H1 (cell line): ENCODE measurements around the gene KRTAP5-6. TPM values are rescaled to one million over a fixed set of nuclear protein-coding genes. Genes with fewer than 3 reads are reported as not detected.

Source experiments
- CTCF ChIA-PET: fragments of 300-600 bp; sonication (Branson Sonifier 250); formaldehyde crosslinking; loops from one replicate; lab custom pipeline; 2021; ENCODE audit not compliant: partially characterized antibody; lab: Charles Lee
- POLR2A ChIA-PET: fragments of 300-600 bp; sonication (Branson Sonifier 250); formaldehyde crosslinking; loops from one replicate; lab custom pipeline; 2021; ENCODE audit warnings: inconsistent platforms; ENCODE audit not compliant: partially characterized antibody; lab: Charles Lee
- DNase-seq, 2 experiments: peaks; one replicate each; pipeline versions ENCODE4 v3.0.0 to v3.0.0-alpha.2; 2010 to 2022; ENCODE audit warnings: low spot score in 2 of 2, low read depth in 1 of 2, mixed read lengths in 1 of 2
- FAIRE-seq: peaks from 2 replicates; lab custom pipeline; 2011; peaks lifted over from hg19 to GRCh38; lab: Jason Lieb, UNC
- H2AFZ ChIP-seq: 2 replicates; pipeline ENCODE4 v1.8.1; 2012; ENCODE audit warnings: low read length, inconsistent platforms
- H2AK5ac ChIP-seq: 2 replicates; pipeline ENCODE4 v1.6.1; 2013; ENCODE audit warnings: low read depth, low read length
- H2BK120ac ChIP-seq: replicated peaks from 2 replicates; pipeline ENCODE3; 2013; ENCODE audit warnings: low read depth, low read length, inconsistent platforms
- H2BK12ac ChIP-seq: 2 replicates; pipeline ENCODE4 v1.6.1; 2013; ENCODE audit warnings: low read depth, low read length
- H2BK15ac ChIP-seq: 2 replicates; pipeline ENCODE4 v1.6.1; 2013; ENCODE audit warnings: low read length
- H2BK20ac ChIP-seq: 2 replicates; pipeline ENCODE4 v1.6.1; 2013; ENCODE audit warnings: low read length
- H2BK5ac ChIP-seq: 2 replicates; pipeline ENCODE4 v1.6.1; 2013; ENCODE audit warnings: low read depth, low read length
- H3K14ac ChIP-seq: 2 replicates; pipeline ENCODE4 v1.6.1; 2013; ENCODE audit warnings: inconsistent platforms; ENCODE audit not compliant: insufficient read length
- H3K18ac ChIP-seq: 2 replicates; pipeline ENCODE4 v1.6.1; 2013; ENCODE audit warnings: low read length; ENCODE audit errors: extremely low read depth
- H3K23ac ChIP-seq: 2 replicates; pipeline ENCODE4 v1.6.1; 2013; ENCODE audit warnings: inconsistent platforms; ENCODE audit not compliant: insufficient read length
- H3K23me2 ChIP-seq: 2 replicates; pipeline ENCODE4 v1.6.1; 2013; ENCODE audit warnings: low read depth, low read length
- H3K27ac ChIP-seq: 2 replicates; pipeline ENCODE4 v1.6.1; 2011; ENCODE audit warnings: low read depth, low read length, inconsistent platforms
- H3K27me3 ChIP-seq, 4 experiments: replicated peaks in 1 of 4; 1 replicate in 1 of 4; 2 replicates in 3 of 4; pipeline versions ENCODE4 v1.6.1 to v1.8.1; 2011 to 2013; ENCODE audit warnings: low read length in 3 of 4, mild to moderate bottlenecking in 3 of 4, inconsistent platforms in 2 of 4, mixed read lengths in 2 of 4, moderate library complexity in 1 of 4; ENCODE audit not compliant: control insufficient read depth in 3 of 4, insufficient read depth in 3 of 4; ENCODE audit errors: extremely low read depth in 1 of 4
- H3K36me3 ChIP-seq, 4 experiments: 2 replicates each; pipeline versions ENCODE4 v1.6.1 to v1.8.1; 2011 to 2013; ENCODE audit warnings: mild to moderate bottlenecking in 4 of 4, low read length in 3 of 4, moderate library complexity in 2 of 4, control low read depth in 1 of 4, inconsistent platforms in 1 of 4; ENCODE audit not compliant: insufficient read depth in 4 of 4, control insufficient read depth in 2 of 4
- H3K4ac ChIP-seq: replicated peaks from 2 replicates; pipeline ENCODE3; 2013; ENCODE audit warnings: low read length, low read depth, mixed read lengths, inconsistent platforms; ENCODE audit not compliant: insufficient read length
- H3K4me1 ChIP-seq, 4 experiments: replicated peaks in 1 of 4; 1 replicate in 1 of 4; 2 replicates in 3 of 4; pipeline versions ENCODE4 v1.6.1 to v1.8.1; 2011 to 2013; ENCODE audit warnings: low read length in 3 of 4, inconsistent platforms in 2 of 4, mixed read lengths in 1 of 4; ENCODE audit not compliant: insufficient read depth in 4 of 4, control insufficient read depth in 3 of 4
- H3K4me2 ChIP-seq, 2 experiments: 2 replicates each; pipeline versions ENCODE4 v1.6.1 to v1.8.1; 2011 to 2013; ENCODE audit warnings: low read depth in 2 of 2, low read length in 2 of 2, control low read depth in 1 of 2, inconsistent platforms in 1 of 2, mild to moderate bottlenecking in 1 of 2; ENCODE audit not compliant: insufficient read depth in 1 of 2
- H3K4me3 ChIP-seq, 4 experiments: fragments of 200-600, 300-600 bp in 1 of 4; sonication (generic), shearing (Covaris generic), sonication (Bioruptor Twin) in 1 of 4; 2 replicates each; pipeline versions ENCODE4 v1.5.1 to v1.8.1; 2011 to 2016; ENCODE audit warnings: low read length in 4 of 4, low read depth in 3 of 4, control low read depth in 2 of 4, inconsistent platforms in 2 of 4, mild to moderate bottlenecking in 2 of 4, mixed read lengths in 1 of 4, moderate library complexity in 1 of 4; ENCODE audit not compliant: insufficient read depth in 2 of 4; ENCODE audit errors: extremely low read depth in 1 of 4
- H3K56ac ChIP-seq: replicated peaks from 2 replicates; pipeline ENCODE3; 2013; ENCODE audit warnings: low read depth, mild to moderate bottlenecking, mixed read lengths, low read length, inconsistent platforms; ENCODE audit not compliant: insufficient read length
- H3K79me1 ChIP-seq: 2 replicates; pipeline ENCODE4 v1.6.1; 2013; ENCODE audit warnings: low read depth, low read length, control low read depth
- H3K79me2 ChIP-seq, 2 experiments: 2 replicates each; pipeline versions ENCODE4 v1.6.1 to v1.8.1; 2012 to 2013; ENCODE audit warnings: low read length in 2 of 2, mild to moderate bottlenecking in 2 of 2, inconsistent platforms in 1 of 2; ENCODE audit not compliant: insufficient read depth in 2 of 2, control insufficient read depth in 1 of 2
- H3K9ac ChIP-seq, 4 experiments: replicated peaks in 1 of 4; 1 replicate in 1 of 4; 2 replicates in 3 of 4; pipeline versions ENCODE4 v1.6.1 to v1.8.1; 2011 to 2013; ENCODE audit warnings: low read depth in 3 of 4, low read length in 3 of 4, control low read depth in 2 of 4, mild to moderate bottlenecking in 2 of 4, moderate library complexity in 2 of 4, inconsistent platforms in 1 of 4; ENCODE audit errors: extremely low read depth in 1 of 4
- H3K9me3 ChIP-seq, 2 experiments: 2 replicates each; pipeline versions ENCODE4 v1.6.1 to v1.8.1; 2012 to 2013; ENCODE audit warnings: mild to moderate bottlenecking in 2 of 2, moderate library complexity in 2 of 2, control low read depth in 1 of 2, inconsistent platforms in 1 of 2, low read depth in 1 of 2, low read length in 1 of 2, mixed read lengths in 1 of 2; ENCODE audit not compliant: insufficient read depth in 2 of 2
- H4K20me1 ChIP-seq, 2 experiments: replicated peaks in 1 of 2; 2 replicates each; pipeline versions ENCODE3 to v1.8.1; 2011 to 2013; ENCODE audit warnings: inconsistent platforms in 2 of 2, low read length in 2 of 2, mild to moderate bottlenecking in 1 of 2; ENCODE audit not compliant: insufficient read depth in 2 of 2, control insufficient read depth in 1 of 2
- H4K5ac ChIP-seq: 2 replicates; pipeline ENCODE4 v1.6.1; 2013; ENCODE audit warnings: low read length, low read depth, mixed read lengths, inconsistent platforms; ENCODE audit not compliant: insufficient read length
- H4K8ac ChIP-seq: 2 replicates; pipeline ENCODE4 v1.8.0; 2013; ENCODE audit warnings: mild to moderate bottlenecking, moderate library complexity, low read length, inconsistent platforms; ENCODE audit not compliant: insufficient read depth; ENCODE audit errors: extremely low read depth
- H4K91ac ChIP-seq: replicated peaks from 2 replicates; pipeline ENCODE3; 2013; ENCODE audit warnings: low read length, mixed read lengths, inconsistent platforms; ENCODE audit not compliant: insufficient read length
- EP300 ChIP-seq, 2 experiments: IDR thresholded peaks; 1 replicate in 1 of 2; 2 replicates in 1 of 2; pipeline ENCODE4 v1.6.1; 2011 to 2012; ENCODE audit warnings: low read depth in 2 of 2, low read length in 2 of 2, mild to moderate bottlenecking in 2 of 2, borderline replicate concordance in 1 of 2, inconsistent platforms in 1 of 2, moderate library complexity in 1 of 2
- HDAC6 ChIP-seq: IDR thresholded peaks from one replicate; pipeline ENCODE4 v1.7.1; 2012; ENCODE audit warnings: low read depth, mild to moderate bottlenecking, inconsistent platforms, low read length, moderate library complexity
- ZNF274 ChIP-seq: IDR thresholded peaks from 2 replicates; pipeline ENCODE4 v1.7.0; 2012; ENCODE audit warnings: low read length, borderline replicate concordance; ENCODE audit errors: extremely low read depth
- WGBS, 2 experiments: shearing (Covaris generic) in 1 of 2; methylation state at CpG; one replicate each; pipeline versions ENCODE4 v1.1.6 to v1.1.7; 2013 to 2015; ENCODE audit warnings: low lambda C conversion rate in 2 of 2, mixed read lengths in 2 of 2, inconsistent platforms in 1 of 2, low coverage in 1 of 2, missing lambda C conversion rate in 1 of 2; ENCODE audit not compliant: insufficient replicate concordance in 2 of 2, insufficient coverage in 1 of 2, insufficient read length in 1 of 2; ENCODE audit errors: extremely low coverage in 1 of 2, missing lambda C conversion rate in 1 of 2; 5-methylcytosine and 5-hydroxymethylcytosine counted together
- polyA plus RNA-seq, 7 experiments: library from polyadenylated mRNA; depleted of rRNA in 3 of 7; stranded (reverse) in 5 of 7; unstranded in 2 of 7; fragments of >200 nt in 5 of 7; fragments of 200-250 nt in 2 of 7; gene quantifications; 1 replicate in 5 of 7; 2 replicates in 1 of 7; 4 replicates in 1 of 7; pipeline versions ENCODE4 v1.2.1 to v1.2.3, GENCODE V29; 2011 to 2013; ENCODE audit warnings: missing spikeins in 2 of 7, mixed read lengths in 2 of 7
- total RNA-seq: library from RNA; stranded (reverse); fragmentation: NEBNext Ultra II Directional; extraction: Animal tissue kit (Norgen Biotek cat#: 25700); gene quantifications from 2 replicates; pipeline ENCODE4 v1.2.1, GENCODE V29; 2021
- TF ChIP-seq, protein P1 (sequence below): IDR thresholded peaks from 2 replicates; pipeline ENCODE4 v1.6.1; 2011; ENCODE audit warnings: low read depth, mild to moderate bottlenecking, low read length; ENCODE audit not compliant: insufficient read depth

The KRTAP5-6 gene
- total and polyA plus RNA-seq, 2 of the 8 experiments (the other 6 are each of a cell fraction or from before 2014, with no cell fraction given), result not detected

DNA sequence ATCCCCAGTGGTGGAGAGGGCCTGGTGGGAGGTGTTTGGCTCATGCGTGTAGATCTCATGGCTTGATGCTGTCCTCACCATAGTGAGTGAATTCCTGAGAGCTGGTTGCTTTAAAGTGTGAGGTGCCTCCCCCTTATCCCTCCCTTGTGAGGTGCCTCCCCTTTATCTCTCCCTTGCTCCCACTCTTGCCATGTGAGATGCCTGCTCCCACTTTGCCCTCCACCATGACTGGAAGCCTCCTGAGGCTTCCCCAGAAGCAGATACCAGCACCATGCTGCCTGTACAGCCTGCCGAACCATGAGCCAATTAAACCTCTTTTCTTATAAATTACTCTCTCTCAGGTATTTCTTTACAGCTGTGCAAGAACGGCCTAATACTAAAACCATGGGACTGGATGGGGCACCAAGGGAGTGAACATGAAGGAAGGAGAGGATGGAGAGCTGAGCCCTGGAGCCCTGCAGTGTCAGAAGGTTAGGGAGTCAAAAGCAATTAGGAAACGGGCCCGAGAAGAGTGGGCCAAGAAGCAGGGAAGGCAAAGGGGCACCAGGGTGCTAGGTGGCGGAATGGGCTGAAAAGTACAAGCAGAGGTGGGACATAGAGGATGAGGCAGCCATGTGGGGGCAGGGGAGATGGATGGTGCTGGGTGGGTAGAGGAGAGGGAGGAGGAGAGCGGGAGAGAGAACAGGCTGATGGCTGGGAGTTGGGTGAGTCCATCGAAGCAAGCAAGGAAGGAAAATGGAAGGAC lies 44.0 kb downstream of the KRTAP5-6 start:
- Histone ChIP-seq H4K5ac (no peak overlapping the region), H3K36me3 (no peaks in the 10 kb centered on the region; a peak in 1 of 8 replicates), H2BK12ac (no peak overlapping the region), H3K27me3 (peaks cover 0 to 7% (median 0%) of the 10 kb centered on the region in 4 experiments; a peak in 4 of 7 replicates), H3K4me2 (no peak overlapping the region), H3K9me3 (peaks cover 0 to 7% of the 10 kb centered on the region in 2 experiments; a peak in 2 of 4 replicates), H3K23me2 (peaks cover 14% of the 10 kb centered on the region), H2BK15ac (no peak overlapping the region), H2BK120ac (no peak overlapping the region), H3K79me1 (no peaks in the 10 kb centered on the region), H3K23ac (no peak overlapping the region), H4K8ac (no peak overlapping the region; the same call in 1 of the 2 replicates), H3K18ac (no peak overlapping the region), H2AK5ac (no peak overlapping the region), H4K20me1 (peaks cover 0 to 7% of the 10 kb centered on the region in 2 experiments), H3K14ac (no peak overlapping the region), H2AFZ (no peak overlapping the region), H3K27ac (no peak overlapping the region), H3K79me2 (no peaks in the 10 kb centered on the region), H3K56ac (no peak overlapping the region), H3K9ac (no peak overlapping the region), H3K4me3 (no peak overlapping the region), H3K4ac (no peak overlapping the region), H3K4me1 (no peaks in the 10 kb centered on the region), H2BK20ac (no peak overlapping the region), H4K91ac (no peak overlapping the region), H2BK5ac (no peak overlapping the region)
- 91% methylated on average over 8 of the region's 8 CpGs; no CpG with 5 or more reads in 1 of the 2 experiments for WGBS, 2 experiments
- no peak for TF ChIP-seq HDAC6
- TF ChIP-seq, protein P1, sequence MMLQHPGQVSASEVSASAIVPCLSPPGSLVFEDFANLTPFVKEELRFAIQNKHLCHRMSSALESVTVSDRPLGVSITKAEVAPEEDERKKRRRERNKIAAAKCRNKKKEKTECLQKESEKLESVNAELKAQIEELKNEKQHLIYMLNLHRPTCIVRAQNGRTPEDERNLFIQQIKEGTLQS, result no peak
- TF ChIP-seq EP300 (IDR thresholded peaks at IDR 0.05; ENCODE audit: borderline replicate concordance in 1 of 2, low read depth in 2 of 2, low read length in 2 of 2), result no peak
- no peak for TF ChIP-seq ZNF274
- CTCF ChIA-PET, result no interaction called here
- FAIRE-seq (no peak), DNase-seq (no peak)
- POLR2A ChIA-PET, result no interaction called here
